Upper lobe of left lung (tissue), 4 donors: ENCODE results near the gene CACNA2D1.

Experiments used
- EP300 ChIP-seq, 4 donors: sonication (generic); formaldehyde crosslinking; IDR thresholded peaks; one replicate each; pipeline ENCODE4 v1.5.1; 2017; ENCODE audit warnings: antibody characterized with exemption in 4 of 4, control low read depth in 2 of 4
- POLR2A ChIP-seq, 4 donors: fragments of 450-650 bp; IDR thresholded peaks; one replicate each; pipeline ENCODE4 v1.5.1; 2016 to 2017; ENCODE audit warnings: antibody characterized with exemption in 4 of 4, mild to moderate bottlenecking in 2 of 4
- POLR2AphosphoS5 ChIP-seq, 2 donors: sonication (generic); formaldehyde crosslinking; IDR thresholded peaks; one replicate each; pipeline ENCODE4 v1.5.1; 2017; ENCODE audit warnings: antibody characterized with exemption in 2 of 2
- TF ChIP-seq, protein P1 (sequence below), 6 experiments: fragments of 450-650 bp in 4 of 6; fragments of 200-600 bp in 2 of 6; sonication (generic) in 2 of 6; IDR thresholded peaks; one replicate each; pipeline ENCODE4 v1.5.1; 2016 to 2019; ENCODE audit warnings: antibody characterized with exemption in 6 of 6

DNA sequence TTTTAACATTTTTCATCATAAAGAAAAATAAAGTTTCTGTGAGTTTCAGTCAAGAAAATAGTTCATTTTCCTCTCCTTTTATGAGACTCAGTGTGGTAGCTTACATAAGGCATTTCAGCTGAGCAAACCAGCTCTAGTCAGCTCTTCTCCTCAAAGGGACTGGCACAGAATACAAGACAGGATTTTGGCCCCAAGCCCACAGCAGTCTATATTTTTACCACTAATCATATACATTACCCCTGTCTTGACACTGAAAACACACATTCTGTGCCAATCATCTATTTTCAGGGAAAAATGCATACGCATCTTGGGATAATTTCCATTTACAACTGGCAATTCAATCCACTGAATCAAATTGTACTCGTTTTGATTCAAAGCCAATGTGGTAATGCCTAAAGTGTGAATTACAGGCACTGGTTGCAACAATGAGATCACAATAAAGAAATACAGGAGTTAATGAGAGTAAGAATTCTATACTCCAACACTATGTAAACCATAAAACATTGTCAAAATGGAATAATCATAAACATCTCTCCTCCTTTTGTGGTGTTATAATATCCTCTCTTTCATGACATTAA is 186.4 kb downstream of the CACNA2D1 start:
- TF ChIP-seq, protein P1, sequence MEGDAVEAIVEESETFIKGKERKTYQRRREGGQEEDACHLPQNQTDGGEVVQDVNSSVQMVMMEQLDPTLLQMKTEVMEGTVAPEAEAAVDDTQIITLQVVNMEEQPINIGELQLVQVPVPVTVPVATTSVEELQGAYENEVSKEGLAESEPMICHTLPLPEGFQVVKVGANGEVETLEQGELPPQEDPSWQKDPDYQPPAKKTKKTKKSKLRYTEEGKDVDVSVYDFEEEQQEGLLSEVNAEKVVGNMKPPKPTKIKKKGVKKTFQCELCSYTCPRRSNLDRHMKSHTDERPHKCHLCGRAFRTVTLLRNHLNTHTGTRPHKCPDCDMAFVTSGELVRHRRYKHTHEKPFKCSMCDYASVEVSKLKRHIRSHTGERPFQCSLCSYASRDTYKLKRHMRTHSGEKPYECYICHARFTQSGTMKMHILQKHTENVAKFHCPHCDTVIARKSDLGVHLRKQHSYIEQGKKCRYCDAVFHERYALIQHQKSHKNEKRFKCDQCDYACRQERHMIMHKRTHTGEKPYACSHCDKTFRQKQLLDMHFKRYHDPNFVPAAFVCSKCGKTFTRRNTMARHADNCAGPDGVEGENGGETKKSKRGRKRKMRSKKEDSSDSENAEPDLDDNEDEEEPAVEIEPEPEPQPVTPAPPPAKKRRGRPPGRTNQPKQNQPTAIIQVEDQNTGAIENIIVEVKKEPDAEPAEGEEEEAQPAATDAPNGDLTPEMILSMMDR (IDR thresholded peaks at IDR 0.05): no peak
- TF ChIP-seq POLR2A (IDR thresholded peaks at IDR 0.05): no peak
- no peak for TF ChIP-seq POLR2AphosphoS5 (IDR thresholded peaks at IDR 0.05)
- no peak for TF ChIP-seq EP300 (IDR thresholded peaks at IDR 0.05)
